ENCODE results near the gene EPB41. TPM values are rescaled to one million over a fixed set of nuclear protein-coding genes. Genes with fewer than 3 reads are reported as not detected.

EPB41 gene
- total and polyA plus RNA-seq, 3 experiments from 2014 or later = 89.9 to 96.2 (median 93.6) TPM

DNA sequence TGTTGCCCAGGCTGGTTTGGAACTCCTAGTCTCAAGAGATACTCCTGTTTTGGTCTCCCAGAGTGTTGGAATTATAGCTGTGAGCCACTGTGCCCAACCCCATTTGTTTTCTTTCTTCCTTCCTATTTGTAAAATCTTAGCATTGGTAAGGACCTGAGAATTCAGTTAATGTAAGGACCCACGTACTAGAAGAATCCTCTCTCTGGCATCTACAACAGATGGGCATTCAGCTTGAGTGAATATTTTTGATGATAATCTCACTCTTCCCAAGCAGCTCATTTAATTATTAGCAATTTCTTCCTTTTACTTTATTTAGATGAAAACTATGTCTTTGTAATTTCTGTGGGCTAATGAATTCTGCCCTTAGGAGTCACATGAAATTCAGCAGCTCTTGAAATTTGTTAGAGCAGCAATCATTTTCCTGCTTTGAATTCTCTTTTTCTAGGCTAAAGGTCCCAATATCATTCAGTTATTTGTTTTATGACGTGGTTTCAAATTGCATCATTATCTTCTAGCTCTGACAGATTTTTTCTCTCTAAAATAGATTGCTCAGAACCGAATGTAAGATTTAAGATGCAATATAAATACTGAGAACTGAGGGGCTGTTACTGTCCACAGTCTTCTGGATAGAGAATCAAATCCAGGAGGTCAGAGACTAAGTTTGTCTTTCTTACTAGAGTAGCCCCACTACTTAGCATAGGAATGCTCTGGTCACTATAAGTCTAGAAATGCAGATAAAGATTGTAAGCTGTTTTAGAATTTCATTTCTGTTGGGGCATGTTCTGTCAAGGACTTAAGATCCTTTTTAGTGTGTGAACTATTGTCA, 59.4 kb downstream of the EPB41 start:
- H3K4me3 Mint-ChIP-seq = no peak overlapping the region
- no peak for DNase-seq
- peak overlapping the region in 5 of 8 donors; percentile 6 to 61 (median 26) for H3K27ac Mint-ChIP-seq
- H3K27me3 ChIP-seq (ENCODE audit: insufficient read depth, low read length, poor library complexity, severe bottlenecking) = no peaks in the 10 kb centered on the region
- no peaks in the 10 kb centered on the region for H3K9me3 Mint-ChIP-seq
- no peak overlapping the region for H3K27ac ChIP-seq (ENCODE audit: low read depth, low read length)
- peaks cover 0 to 32% (median 6%) of the 10 kb centered on the region in 3 donors for H3K36me3 Mint-ChIP-seq
- ChIA-PET CTCF (interaction anchor here (0.7 kb wide), 1 partner anchor 29 kb away, joined by 3 read pairs; no protein-coding TSS in a partner anchor), POLR2A (interaction anchor here (0.5 kb wide), 1 partner anchor 42 kb away, joined by 7 read pairs; no protein-coding TSS in a partner anchor)
- H3K4me1 Mint-ChIP-seq = peaks cover 73 to 88% (median 84%) of the 10 kb centered on the region in 3 donors
- peaks cover 43% of the 10 kb centered on the region for H3K4me1 ChIP-seq (ENCODE audit: insufficient read depth, low read length)
- H3K36me3 ChIP-seq (ENCODE audit: insufficient read depth, low read length) = no peaks in the 10 kb centered on the region
- H3K9me3 ChIP-seq (ENCODE audit: low read length) = no peaks in the 10 kb centered on the region
- H3K27me3 Mint-ChIP-seq = no peaks in the 10 kb centered on the region
- no peak overlapping the region for H3K4me3 ChIP-seq (ENCODE audit: low read length)

DNA sequence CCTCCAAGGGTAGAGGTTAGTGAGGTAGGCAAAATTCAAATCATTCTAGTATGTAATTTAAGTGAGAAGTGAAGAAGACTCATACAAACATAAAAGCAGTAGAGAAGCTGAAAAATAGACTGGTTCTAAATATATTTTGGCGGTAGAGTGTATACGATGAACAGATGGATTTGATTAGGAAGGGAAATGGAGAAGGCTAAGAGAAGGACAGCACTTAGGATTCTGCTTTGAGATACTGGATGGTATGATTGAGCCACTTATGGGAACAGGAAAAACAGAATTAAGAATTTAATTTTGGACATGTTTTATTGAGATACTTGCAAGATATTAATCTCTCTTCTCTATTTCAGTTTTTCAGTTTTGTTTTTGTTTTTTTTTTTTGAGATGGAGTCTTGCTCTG, 60.1 kb downstream of the EPB41 start:
- Mint-ChIP-seq H3K4me1 (peaks cover 79 to 94% (median 90%) of the 10 kb centered on the region in 3 donors), H3K27ac (peak overlapping the region in 3 of 8 donors; percentile 0 to 23 (median 6)), H3K9me3 (no peaks in the 10 kb centered on the region), H3K4me3 (no peak overlapping the region), H3K36me3 (peaks cover 0 to 33% (median 8%) of the 10 kb centered on the region in 3 donors), H3K27me3 (no peaks in the 10 kb centered on the region)
- Histone ChIP-seq H3K27me3 (ENCODE audit: insufficient read depth, low read length, poor library complexity, severe bottlenecking) (no peaks in the 10 kb centered on the region), H3K36me3 (ENCODE audit: insufficient read depth, low read length) (no peaks in the 10 kb centered on the region), H3K4me3 (ENCODE audit: low read length) (no peak overlapping the region), H3K9me3 (ENCODE audit: low read length) (no peaks in the 10 kb centered on the region), H3K27ac (ENCODE audit: low read depth, low read length) (no peak overlapping the region), H3K4me1 (ENCODE audit: insufficient read depth, low read length) (peaks cover 48% of the 10 kb centered on the region)
- ChIA-PET POLR2A (interaction anchor here (0.5 kb wide), 1 partner anchor 43 kb away, joined by 7 read pairs; no protein-coding TSS in a partner anchor), CTCF (no interaction called here)
- no peak for DNase-seq

DNA sequence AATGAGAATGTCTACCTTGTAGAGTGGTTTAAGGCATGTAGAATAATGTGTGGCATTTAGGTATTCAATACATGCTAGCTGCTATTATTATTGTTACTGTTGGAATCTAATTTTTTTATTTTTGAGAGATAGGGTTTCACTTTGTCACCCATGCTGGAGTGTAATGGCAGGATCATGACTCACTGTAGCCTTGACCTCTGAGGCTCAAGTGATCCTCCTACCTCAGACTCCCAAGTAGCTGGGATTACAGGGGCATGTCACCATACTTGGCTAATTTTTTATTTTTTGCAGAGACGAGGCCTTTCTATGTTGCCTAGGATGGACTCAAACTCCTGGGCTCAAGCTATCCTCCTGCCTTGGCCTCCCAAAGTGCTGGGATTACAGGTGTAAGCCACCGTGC, 61.9 kb downstream of the EPB41 start:
- no peak overlapping the region for H3K4me3 Mint-ChIP-seq
- H3K9me3 Mint-ChIP-seq = no peaks in the 10 kb centered on the region
- H3K27ac Mint-ChIP-seq = peak overlapping the region in 3 of 8 donors; percentile 15 to 30 (median 23)
- Histone ChIP-seq H3K27me3 (ENCODE audit: insufficient read depth, low read length, poor library complexity, severe bottlenecking) (no peaks in the 10 kb centered on the region), H3K9me3 (ENCODE audit: low read length) (no peaks in the 10 kb centered on the region), H3K36me3 (ENCODE audit: insufficient read depth, low read length) (no peaks in the 10 kb centered on the region), H3K4me3 (ENCODE audit: low read length) (no peak overlapping the region), H3K27ac (ENCODE audit: low read depth, low read length) (no peak overlapping the region), H3K4me1 (ENCODE audit: insufficient read depth, low read length) (peaks cover 41% of the 10 kb centered on the region)
- no peak for DNase-seq
- H3K27me3 Mint-ChIP-seq = no peaks in the 10 kb centered on the region
- ChIA-PET POLR2A (no interaction called here), CTCF (no interaction called here)
- H3K36me3 Mint-ChIP-seq = peaks cover 0 to 32% (median 10%) of the 10 kb centered on the region in 3 donors
- peaks cover 81 to 96% (median 91%) of the 10 kb centered on the region in 3 donors for H3K4me1 Mint-ChIP-seq

DNA sequence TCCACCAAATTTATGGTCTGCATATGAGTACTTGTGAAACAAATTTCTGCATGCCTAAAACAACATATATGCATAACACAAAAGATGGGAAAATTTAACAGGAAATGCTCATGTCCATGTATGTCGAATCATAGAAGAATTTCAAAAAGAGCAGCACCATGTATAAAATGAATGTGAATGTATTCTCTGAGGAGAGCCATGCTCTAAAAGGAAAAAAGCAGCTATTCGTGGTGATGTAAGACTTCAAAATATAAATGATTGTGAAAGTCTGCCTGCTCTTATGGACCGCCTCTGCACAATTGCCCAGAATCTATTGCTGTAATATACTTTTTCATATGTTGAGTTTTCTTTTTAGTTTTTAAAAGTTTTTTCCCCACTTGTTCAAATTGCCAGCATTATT, 66.8 kb downstream of the EPB41 start:
- Mint-ChIP-seq H3K27me3 (no peaks in the 10 kb centered on the region), H3K27ac (peak overlapping the region in 3 of 8 donors; percentile 1 to 52 (median 48)), H3K36me3 (peaks cover 0 to 22% (median 3%) of the 10 kb centered on the region in 3 donors), H3K9me3 (no peaks in the 10 kb centered on the region), H3K4me1 (peaks cover 70 to 89% (median 87%) of the 10 kb centered on the region in 3 donors), H3K4me3 (peak overlapping the region in 2 of 7 donors; percentile 10 to 15)
- H3K9me3 ChIP-seq (ENCODE audit: low read length) = no peaks in the 10 kb centered on the region
- H3K4me3 ChIP-seq (ENCODE audit: low read length) = no peak overlapping the region
- no peaks in the 10 kb centered on the region for H3K36me3 ChIP-seq (ENCODE audit: insufficient read depth, low read length)
- H3K4me1 ChIP-seq (ENCODE audit: insufficient read depth, low read length) = peaks cover 21% of the 10 kb centered on the region
- H3K27ac ChIP-seq (ENCODE audit: low read depth, low read length) = no peak overlapping the region
- ChIA-PET CTCF (interaction anchor here (1.1 kb wide), 1 partner anchor 52 kb away, joined by 3 read pairs; no protein-coding TSS in a partner anchor), POLR2A (no interaction called here)
- no peaks in the 10 kb centered on the region for H3K27me3 ChIP-seq (ENCODE audit: insufficient read depth, low read length, poor library complexity, severe bottlenecking)
- no peak for DNase-seq

DNA sequence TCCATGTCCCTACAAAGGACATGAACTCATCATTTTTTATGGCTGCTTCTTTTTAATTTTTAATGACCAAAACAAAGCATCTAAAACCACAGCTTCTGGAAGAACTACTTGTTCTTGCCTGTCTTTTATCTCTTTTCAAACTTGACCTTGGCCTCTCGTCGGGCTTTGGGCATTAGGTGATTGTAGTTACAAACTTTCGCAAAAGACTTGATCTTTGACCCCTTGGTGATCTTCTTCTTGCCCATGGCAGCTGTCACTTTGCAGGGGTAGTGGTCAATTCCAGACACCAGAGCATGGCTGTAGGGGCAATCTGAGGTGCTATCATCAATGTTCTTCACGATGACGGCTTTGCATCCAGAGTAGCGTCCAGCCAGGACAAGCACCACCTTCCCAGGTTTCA, 67.8 kb downstream of the EPB41 start:
- CTCF ChIA-PET = no interaction called here
- Mint-ChIP-seq H3K36me3 (peaks cover 0 to 21% (median 5%) of the 10 kb centered on the region in 3 donors), H3K4me3 (peak overlapping the region in 1 of 7 donors; percentile 76), H3K27ac (peak overlapping the region in 1 of 8 donors; percentile 26), H3K4me1 (peaks cover 69 to 89% (median 87%) of the 10 kb centered on the region in 3 donors), H3K27me3 (no peaks in the 10 kb centered on the region), H3K9me3 (no peaks in the 10 kb centered on the region)
- no peak overlapping the region for H3K4me3 ChIP-seq (ENCODE audit: low read length)
- H3K4me1 ChIP-seq (ENCODE audit: insufficient read depth, low read length) = peaks cover 29% of the 10 kb centered on the region
- DNase-seq = no peak
- POLR2A ChIA-PET = interaction anchor here (0.6 kb wide), 1 partner anchor 66 kb away, joined by 3 read pairs; no protein-coding TSS in a partner anchor
- H3K9me3 ChIP-seq (ENCODE audit: low read length) = no peaks in the 10 kb centered on the region
- H3K27me3 ChIP-seq (ENCODE audit: insufficient read depth, low read length, poor library complexity, severe bottlenecking) = no peaks in the 10 kb centered on the region
- H3K27ac ChIP-seq (ENCODE audit: low read depth, low read length) = no peak overlapping the region
- H3K36me3 ChIP-seq (ENCODE audit: insufficient read depth, low read length) = no peaks in the 10 kb centered on the region

DNA sequence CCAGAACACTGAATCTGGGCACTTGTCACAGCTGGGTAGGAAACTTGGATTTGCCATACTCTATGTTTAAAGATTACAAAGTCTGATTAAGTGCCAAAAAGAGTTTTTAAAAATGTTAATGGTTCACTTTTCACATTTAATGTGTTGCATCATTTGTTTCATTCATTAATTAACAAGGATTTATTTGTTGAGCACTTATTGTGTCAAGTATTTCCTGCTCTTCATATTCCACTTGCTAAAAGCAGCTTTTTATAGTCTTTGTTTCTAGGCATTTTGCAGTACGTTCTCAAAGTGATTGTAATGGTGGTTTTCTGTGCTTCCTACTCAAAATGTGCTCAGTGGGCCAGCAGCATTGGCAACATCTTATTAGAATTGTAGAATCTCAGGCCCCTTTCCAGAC, 68.7 kb downstream of the EPB41 start:
- CTCF ChIA-PET = interaction anchor here (0.8 kb wide), 1 partner anchor 106 kb away, joined by 3 read pairs; no protein-coding TSS in a partner anchor
- no peaks in the 10 kb centered on the region for H3K27me3 Mint-ChIP-seq
- no peaks in the 10 kb centered on the region for H3K9me3 Mint-ChIP-seq
- peaks cover 4 to 30% (median 11%) of the 10 kb centered on the region in 3 donors for H3K36me3 Mint-ChIP-seq
- DNase-seq = no peak
- no peak overlapping the region for H3K27ac ChIP-seq (ENCODE audit: low read depth, low read length)
- peak overlapping the region in 2 of 8 donors; percentile 50 to 88 for H3K27ac Mint-ChIP-seq
- no peaks in the 10 kb centered on the region for H3K9me3 ChIP-seq (ENCODE audit: low read length)
- H3K4me3 Mint-ChIP-seq = no peak overlapping the region
- peaks cover 23% of the 10 kb centered on the region for H3K4me1 ChIP-seq (ENCODE audit: insufficient read depth, low read length)
- POLR2A ChIA-PET = interaction anchor here (1.0 to 1.3 kb wide), 2 partner anchors 55 to 98 kb away, joined by 3 to 6 read pairs; no protein-coding TSS in a partner anchor
- no peak overlapping the region for H3K4me3 ChIP-seq (ENCODE audit: low read length)
- no peaks in the 10 kb centered on the region for H3K27me3 ChIP-seq (ENCODE audit: insufficient read depth, low read length, poor library complexity, severe bottlenecking)
- peaks cover 65 to 87% (median 86%) of the 10 kb centered on the region in 3 donors for H3K4me1 Mint-ChIP-seq
- H3K36me3 ChIP-seq (ENCODE audit: insufficient read depth, low read length) = no peaks in the 10 kb centered on the region

DNA sequence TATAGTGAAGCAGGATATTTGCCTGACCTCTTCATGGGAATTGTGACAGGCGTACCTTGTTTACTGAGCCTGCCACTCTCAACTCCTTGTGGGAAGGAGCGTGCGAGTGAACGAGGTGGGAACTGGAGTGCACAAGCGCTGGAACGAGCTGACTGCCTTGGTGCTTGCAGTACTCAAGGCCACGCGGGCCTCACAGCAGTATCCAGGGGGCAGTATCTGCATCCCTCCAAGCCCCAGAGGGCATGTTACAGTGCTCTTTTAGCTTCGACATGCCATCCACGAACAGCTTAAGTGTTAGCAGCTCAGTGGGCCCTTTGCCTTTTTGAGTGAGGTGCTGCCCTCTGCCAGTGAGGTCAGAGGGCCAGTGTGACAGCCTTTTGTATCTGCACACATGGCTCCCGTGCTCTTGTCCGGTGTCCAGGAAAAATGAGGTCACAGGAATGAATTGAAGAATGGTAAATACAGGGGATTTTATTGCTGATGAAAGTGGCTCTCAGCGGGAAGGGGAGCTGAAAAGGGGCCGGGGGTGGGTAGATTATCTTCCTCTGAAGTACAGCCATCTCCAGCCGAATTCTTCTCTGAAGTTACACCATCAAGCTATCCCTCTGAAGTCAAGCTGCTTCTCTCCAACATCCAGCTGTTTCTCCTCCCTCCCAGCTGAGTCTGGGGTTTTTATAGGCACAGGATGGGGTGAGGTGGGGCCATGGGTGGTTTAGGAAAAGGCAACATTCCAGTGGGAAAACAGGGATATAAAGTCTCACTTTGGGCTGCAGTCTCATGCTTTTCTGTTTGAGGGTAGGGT, 69.3 kb downstream of the EPB41 start:
- Mint-ChIP-seq H3K27me3 (no peaks in the 10 kb centered on the region), H3K27ac (peak overlapping the region in 3 of 8 donors; percentile 39 to 88 (median 50)), H3K4me3 (peak overlapping the region in 2 of 7 donors; percentile 36 to 46), H3K9me3 (no peaks in the 10 kb centered on the region), H3K36me3 (peaks cover 4 to 32% (median 11%) of the 10 kb centered on the region in 3 donors), H3K4me1 (peaks cover 59 to 81% (median 81%) of the 10 kb centered on the region in 3 donors)
- ChIA-PET POLR2A (interaction anchor here (1.0 to 1.3 kb wide), 2 partner anchors 56 to 99 kb away, joined by 3 to 6 read pairs; no protein-coding TSS in a partner anchor), CTCF (interaction anchor here (0.8 to 1.0 kb wide), 2 partner anchors 99 to 106 kb away, joined by 3 to 4 read pairs; no protein-coding TSS in a partner anchor)
- Histone ChIP-seq H3K4me3 (ENCODE audit: low read length) (no peak overlapping the region), H3K27me3 (ENCODE audit: insufficient read depth, low read length, poor library complexity, severe bottlenecking) (no peaks in the 10 kb centered on the region), H3K9me3 (ENCODE audit: low read length) (no peaks in the 10 kb centered on the region), H3K36me3 (ENCODE audit: insufficient read depth, low read length) (no peaks in the 10 kb centered on the region), H3K27ac (ENCODE audit: low read depth, low read length) (no peak overlapping the region), H3K4me1 (ENCODE audit: insufficient read depth, low read length) (peaks cover 17% of the 10 kb centered on the region)
- DNase-seq = peak in 2 of 5 donors; percentile 2 to 10

Data from CD8-positive, alpha-beta memory T cell (primary cell).